ENCODE measurements around the gene IGFBP5.
A peak's percentile ranks its signal among the peaks of the same experiment; 100 is the strongest.

Gene IGFBP5

DNA sequence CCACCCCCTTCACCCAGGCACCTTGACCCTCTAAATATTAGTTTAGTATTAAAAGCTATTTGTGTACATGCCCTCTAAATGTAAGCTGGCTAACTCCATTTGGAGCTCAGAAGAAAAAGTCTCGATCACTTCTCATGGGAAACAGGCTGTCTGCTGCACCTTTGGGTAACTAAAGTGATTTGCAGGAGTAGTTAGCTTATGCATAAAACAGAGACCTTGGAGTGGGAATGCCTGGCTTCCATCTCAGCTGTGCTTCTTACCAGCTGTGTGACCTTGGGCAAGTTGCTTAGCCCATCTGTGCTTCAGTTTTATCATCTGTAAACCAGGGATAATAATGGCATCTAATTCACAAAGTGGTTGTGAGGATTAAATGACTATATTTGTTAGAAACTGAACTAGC lies 32.2 kb downstream of the IGFBP5 start:
- DNase-seq: no peak

GRCh38 chr2:216661639-216662375 lies 33.5 kb downstream of the IGFBP5 start:
- no peak for DNase-seq

GRCh38 chr2:216661051-216661450 lies 34.3 kb downstream of the IGFBP5 start:
- no peak for DNase-seq

GRCh38 chr2:216660496-216660895 lies 34.9 kb downstream of the IGFBP5 start:
- no peak for DNase-seq

DNA sequence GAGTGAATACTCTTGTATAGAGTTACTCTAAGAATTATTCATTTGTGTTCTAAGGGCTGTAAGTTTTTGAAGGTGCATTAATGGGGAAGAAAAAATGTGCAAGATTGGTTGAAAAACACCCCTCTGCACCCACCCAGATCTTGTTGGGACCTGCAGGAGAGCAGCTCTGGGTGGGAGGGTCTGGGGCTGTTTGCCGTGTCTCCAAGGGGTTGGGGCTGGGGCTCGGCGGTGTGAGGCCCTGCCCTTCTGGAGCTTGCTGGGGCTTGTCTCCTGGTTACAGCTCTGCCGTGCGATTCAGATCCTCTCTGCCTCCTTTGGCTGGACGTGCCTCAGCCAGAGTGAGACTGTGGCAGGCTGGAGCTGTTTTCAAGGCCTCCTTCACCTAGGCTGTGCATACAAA lies 36.1 kb downstream of the IGFBP5 start:
- no peak for DNase-seq

- DNase-seq: no peak
These were observed 36.6 kb downstream of the IGFBP5 start for GRCh38 chr2:216658757-216659156.

DNA sequence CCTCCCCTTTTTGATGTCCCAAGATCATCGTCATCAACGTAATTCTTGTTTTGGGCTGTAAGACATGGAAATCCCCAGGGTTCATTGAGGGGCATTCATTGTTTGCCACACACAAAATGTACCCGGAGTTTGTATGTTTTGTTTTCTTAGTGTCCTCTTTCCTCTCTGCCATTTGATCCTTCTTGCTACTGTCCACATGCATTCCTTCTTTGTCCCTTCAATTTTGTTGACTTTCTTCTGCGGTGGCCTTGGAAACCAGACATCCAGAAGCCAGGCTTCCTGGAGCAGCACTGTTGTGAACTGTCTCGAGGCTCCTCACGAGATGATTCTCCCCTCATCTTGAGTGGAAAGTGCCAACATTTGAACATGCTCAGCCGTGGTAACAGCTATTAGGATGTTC lies 37.4 kb downstream of the IGFBP5 start:
- DNase-seq: no peak

DNA sequence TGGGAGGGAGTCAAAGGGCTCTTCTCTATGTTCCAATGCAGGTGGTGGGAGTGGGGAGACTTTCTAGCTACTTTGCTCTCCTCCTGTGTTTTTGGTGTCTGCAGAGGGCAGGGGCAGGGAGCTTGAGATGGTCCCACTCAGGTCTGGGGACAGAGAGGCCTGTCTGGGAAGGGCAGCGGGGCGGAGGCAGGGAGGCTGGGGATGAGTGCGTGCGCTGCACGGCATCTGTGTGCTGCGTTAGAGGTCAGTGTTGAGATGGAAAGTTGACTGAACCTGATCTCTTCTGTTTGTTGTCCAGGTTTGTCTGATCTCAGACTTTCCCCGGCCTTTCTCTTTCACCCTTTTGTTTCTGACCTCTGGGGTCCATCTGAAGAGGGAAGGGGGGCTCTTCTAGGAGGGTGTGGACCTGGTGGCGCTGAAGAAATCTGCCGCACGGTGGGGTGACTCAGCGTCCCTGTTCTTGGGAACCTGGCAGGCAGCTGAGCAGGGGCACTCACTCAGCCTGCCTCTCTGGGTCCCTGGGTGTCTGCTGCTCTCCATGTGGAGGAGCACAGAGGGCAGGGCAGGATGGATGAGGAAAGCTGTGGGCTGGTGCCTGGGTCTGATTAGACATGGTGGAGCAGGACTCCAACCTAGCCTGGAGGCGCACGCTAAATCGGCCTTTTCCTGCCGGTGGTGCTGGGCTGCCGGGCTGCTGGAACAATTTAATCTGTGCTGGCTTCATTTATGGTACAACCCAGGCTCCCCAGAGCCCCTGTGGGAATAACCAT lies 38.1 kb downstream of the IGFBP5 start:
- DNase-seq: no peak

- no peak for DNase-seq
These were observed 40.8 kb downstream of the IGFBP5 start for GRCh38 chr2:216654528-216655052.

DNA sequence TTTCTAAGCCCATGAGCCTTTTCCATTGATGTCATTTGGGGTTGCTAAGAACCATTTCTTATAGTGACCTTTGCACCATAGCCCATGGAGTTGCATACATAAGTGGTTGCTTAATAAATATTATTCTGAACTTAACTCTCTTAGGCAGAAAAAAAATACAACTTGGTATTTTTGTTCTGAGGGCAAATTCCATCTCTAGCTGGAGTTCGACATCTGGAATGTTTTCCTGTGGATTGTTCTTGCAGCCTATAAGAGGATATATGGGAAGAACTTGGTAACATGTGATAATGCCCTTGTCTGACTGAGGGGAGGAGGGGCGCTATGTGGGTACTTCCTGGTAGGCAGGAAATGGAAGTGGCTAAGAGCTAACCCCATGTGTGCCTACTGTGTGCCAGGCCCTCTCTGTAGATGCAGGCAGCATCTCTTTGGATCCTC lies 41.4 kb downstream of the IGFBP5 start:
- DNase-seq: no peak

- DNase-seq: no peak
These were observed 42.1 kb downstream of the IGFBP5 start for GRCh38 chr2:216653093-216653799.

- DNase-seq: no peak
These were observed 42.8 kb downstream of the IGFBP5 start for GRCh38 chr2:216652566-216652965.

GRCh38 chr2:216651351-216651881 lies 43.9 kb downstream of the IGFBP5 start:
- no peak for DNase-seq

DNA sequence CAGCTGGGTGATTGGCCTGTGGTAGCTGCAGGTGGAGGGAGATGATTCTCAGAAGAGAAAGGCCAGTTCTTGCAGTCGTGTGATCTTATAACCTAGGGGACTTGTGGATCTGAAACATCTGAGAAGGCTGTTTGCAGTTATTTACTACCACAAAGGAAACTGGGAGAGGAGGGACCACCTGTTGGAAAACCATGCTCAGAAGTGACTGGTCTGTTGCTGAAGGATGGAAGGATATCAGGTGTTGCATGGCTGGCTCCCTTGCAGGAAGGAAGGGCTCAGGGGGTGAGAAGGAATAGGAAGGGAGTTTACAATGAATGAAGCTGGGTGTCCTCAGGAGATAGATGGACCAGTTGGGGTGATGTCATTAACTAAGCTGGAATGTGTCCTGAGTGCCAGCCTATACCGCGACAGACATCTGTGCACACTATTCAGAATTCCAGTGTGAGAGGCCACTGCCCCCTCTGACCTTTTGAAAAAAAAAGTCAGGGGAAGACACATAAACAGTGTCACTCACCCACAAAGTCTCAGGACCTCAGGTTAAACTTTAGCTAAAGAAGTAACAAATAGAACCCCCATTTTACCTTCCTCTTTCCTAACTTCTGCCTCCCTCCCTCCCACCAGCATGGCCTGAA lies 44.6 kb downstream of the IGFBP5 start:
- DNase-seq: no peak

GRCh38 chr2:216649574-216649973 lies 45.8 kb downstream of the IGFBP5 start:
- DNase-seq: no peak

GRCh38 chr2:216648105-216648504 lies 47.2 kb downstream of the IGFBP5 start:
- no peak for DNase-seq

GRCh38 chr2:216646116-216646515 lies 49.2 kb downstream of the IGFBP5 start:
- no peak for DNase-seq

DNA sequence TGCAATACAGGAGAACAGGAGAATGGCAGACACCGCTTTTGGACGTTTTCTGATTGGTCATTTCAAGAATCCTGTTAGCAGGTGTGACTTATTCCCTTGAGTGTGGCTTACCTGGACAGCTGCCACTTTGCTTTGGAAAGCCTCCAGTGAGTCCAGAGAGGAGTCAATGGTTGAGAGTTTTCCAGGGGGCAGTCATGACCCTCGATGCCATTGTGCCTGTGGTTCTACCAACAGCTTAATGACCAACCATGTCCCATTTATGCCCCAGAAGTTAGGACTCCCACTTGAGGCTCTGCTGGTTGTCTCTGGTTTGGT lies 49.8 kb downstream of the IGFBP5 start:
- DNase-seq: no peak

DNA sequence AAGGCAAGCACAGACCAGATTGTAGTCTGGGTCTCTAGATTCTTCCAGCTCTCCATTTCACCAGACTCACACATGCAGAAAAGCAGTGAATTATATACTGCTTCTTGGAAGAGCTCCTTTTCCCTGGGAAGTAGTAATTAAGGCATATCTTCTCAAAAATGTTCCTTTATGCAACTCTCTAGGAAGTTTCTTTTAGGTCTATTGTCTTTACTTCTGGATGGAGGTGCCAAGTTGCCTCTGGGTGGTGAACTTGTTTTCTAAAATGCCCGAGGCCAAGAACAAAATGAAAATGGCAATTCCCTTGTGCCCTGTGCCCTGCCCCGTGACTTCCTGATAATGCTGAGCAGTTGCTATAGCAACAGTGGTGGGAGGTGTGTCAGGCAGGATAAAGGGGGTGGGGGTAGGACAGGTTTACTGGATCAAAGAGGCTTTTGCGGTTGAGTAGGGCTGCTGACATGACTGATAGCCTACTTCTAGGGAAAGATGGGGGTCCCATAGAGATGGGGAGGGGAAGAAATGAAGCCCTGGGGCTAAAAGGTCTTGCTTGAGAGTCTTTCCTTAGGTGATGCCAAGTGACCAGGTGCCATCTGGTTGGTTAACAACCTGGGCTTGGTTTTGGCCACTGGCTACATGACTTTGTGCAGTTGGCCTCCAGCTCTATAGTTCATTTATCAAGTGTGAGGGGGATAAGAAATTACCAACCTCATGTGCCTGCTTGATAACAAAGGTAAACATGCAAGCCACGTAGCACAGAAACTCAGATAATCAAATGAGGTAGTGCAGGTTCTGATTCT lies 50.3 kb downstream of the IGFBP5 start:
- DNase-seq: peak in 1 of 3 experiments; percentile 35

GRCh38 chr2:216643986-216644659 lies 51.2 kb downstream of the IGFBP5 start:
- DNase-seq: no peak

- no peak for DNase-seq
These were observed 57.9 kb downstream of the IGFBP5 start for GRCh38 chr2:216637472-216637871.
